GM10847 (cell line): ENCODE results near the gene IFNAR2.

Source experiments
- POLR2A ChIP-seq: IDR thresholded peaks from 2 replicates; pipeline ENCODE4 v1.6.1; 2011; ENCODE audit not compliant: insufficient read length; ENCODE audit errors: extremely low read depth

Gene IFNAR2

GRCh38 chr21:33279330-33279820 is 49.6 kb downstream of the IFNAR2 start:
- TF ChIP-seq POLR2A: no peak
